Activated T-helper 17 cell treated with anti-CD3 and anti-CD28 coated beads, Interleukin-2, amount 50 U/mL, for 72 hours (primary cell): ENCODE measurements around the gene ST6GAL1. TPM values are rescaled to one million over a fixed set of nuclear protein-coding genes. Genes with fewer than 3 reads are reported as not detected.
"Not testable (repeated sequence)": the region's sequence is repeated elsewhere in the genome, so short reads cannot be mapped to it uniquely, and the experiment has no call there.

ENCODE experiments used
- ATAC-seq: fragments of 150-1000 bp; cut with Tn5 transposase; replicated peaks from 2 replicates; pipeline ENCODE4 v1.10.0; 2021; ENCODE audit warnings: mild to moderate bottlenecking, moderate library complexity
- H3K27ac Mint-ChIP-seq: one replicate; pipeline ENCODE4 v1.8.0; 2022; ENCODE audit warnings: mixed read lengths
- H3K27me3 Mint-ChIP-seq: one replicate; pipeline ENCODE4 v1.8.0; 2022; ENCODE audit warnings: mixed read lengths
- H3K36me3 Mint-ChIP-seq: one replicate; pipeline ENCODE4 v1.8.0; 2022; ENCODE audit warnings: low read depth, mild to moderate bottlenecking, mixed read lengths
- H3K4me1 Mint-ChIP-seq: one replicate; pipeline ENCODE4 v1.8.0; 2022; ENCODE audit warnings: mixed read lengths
- H3K4me3 Mint-ChIP-seq: one replicate; pipeline ENCODE4 v1.8.0; 2022; ENCODE audit warnings: mild to moderate bottlenecking, mixed read lengths
- H3K9me3 Mint-ChIP-seq: one replicate; pipeline ENCODE4 v1.8.0; 2022; ENCODE audit warnings: mixed read lengths
- total RNA-seq, 2 donors: library from RNA; stranded (reverse); gene quantifications; one replicate each; pipeline ENCODE4 v1.2.3, GENCODE V29; 2022

The ST6GAL1 gene
- total RNA-seq, 2 donors from 2014 or later, result 68.0 to 77.4 TPM

- Mint-ChIP-seq H3K27me3 (no peaks in the 10 kb centered on the region), H3K27ac (peak overlapping the region; percentile 70), H3K36me3 (peaks cover 100% of the 10 kb centered on the region), H3K4me3 (peak overlapping the region; percentile 36), H3K9me3 (no peaks in the 10 kb centered on the region), H3K4me1 (peaks cover 46% of the 10 kb centered on the region)
- ATAC-seq, result peak; percentile 73
Measured at GRCh38 chr3:187049462-187050101, 119.3 kb downstream of the ST6GAL1 start.

GRCh38 chr3:187051066-187051465 is 120.7 kb downstream of the ST6GAL1 start:
- H3K36me3 Mint-ChIP-seq, result peaks cover 100% of the 10 kb centered on the region
- ATAC-seq, result peak; percentile 46
- H3K9me3 Mint-ChIP-seq, result peaks cover 4% of the 10 kb centered on the region
- H3K4me1 Mint-ChIP-seq, result peaks cover 42% of the 10 kb centered on the region
- H3K4me3 Mint-ChIP-seq, result peak overlapping the region; percentile 36
- H3K27ac Mint-ChIP-seq, result peak overlapping the region; percentile 70
- H3K27me3 Mint-ChIP-seq, result no peaks in the 10 kb centered on the region

- Mint-ChIP-seq H3K4me3 (no peak overlapping the region), H3K4me1 (peaks cover 36% of the 10 kb centered on the region), H3K36me3 (peaks cover 100% of the 10 kb centered on the region), H3K9me3 (peaks cover 5% of the 10 kb centered on the region), H3K27ac (peak overlapping the region; percentile 70), H3K27me3 (no peaks in the 10 kb centered on the region)
- no peak for ATAC-seq
Measured at GRCh38 chr3:187051724-187052366, 121.5 kb downstream of the ST6GAL1 start.

GRCh38 chr3:187052427-187052826 is 122.1 kb downstream of the ST6GAL1 start:
- Mint-ChIP-seq H3K4me1 (peaks cover 41% of the 10 kb centered on the region), H3K36me3 (peaks cover 100% of the 10 kb centered on the region)
- not testable (repeated sequence) for H3K4me3 Mint-ChIP-seq, H3K27me3 Mint-ChIP-seq, H3K27ac Mint-ChIP-seq, H3K9me3 Mint-ChIP-seq, ATAC-seq

- H3K4me3 Mint-ChIP-seq, H3K27me3 Mint-ChIP-seq, H3K9me3 Mint-ChIP-seq, ATAC-seq, H3K27ac Mint-ChIP-seq: not testable (repeated sequence)
- peaks cover 39% of the 10 kb centered on the region for H3K4me1 Mint-ChIP-seq
- H3K36me3 Mint-ChIP-seq, result peaks cover 100% of the 10 kb centered on the region
Measured at GRCh38 chr3:187054433-187054832, 124.1 kb downstream of the ST6GAL1 start.

GRCh38 chr3:187057803-187058202 is 127.5 kb downstream of the ST6GAL1 start:
- not testable (repeated sequence) for H3K4me3 Mint-ChIP-seq, H3K9me3 Mint-ChIP-seq, H3K27me3 Mint-ChIP-seq, ATAC-seq, H3K27ac Mint-ChIP-seq
- Mint-ChIP-seq H3K4me1 (peaks cover 39% of the 10 kb centered on the region), H3K36me3 (peaks cover 99% of the 10 kb centered on the region)

GRCh38 chr3:187061748-187062147 is 131.4 kb downstream of the ST6GAL1 start:
- peaks cover 60% of the 10 kb centered on the region for H3K4me1 Mint-ChIP-seq
- H3K4me3 Mint-ChIP-seq, result peak overlapping the region; percentile 35
- H3K27me3 Mint-ChIP-seq, result no peaks in the 10 kb centered on the region
- H3K9me3 Mint-ChIP-seq, result peaks cover 4% of the 10 kb centered on the region
- no peak overlapping the region for H3K27ac Mint-ChIP-seq
- peaks cover 95% of the 10 kb centered on the region for H3K36me3 Mint-ChIP-seq
- no peak for ATAC-seq

GRCh38 chr3:187062526-187063177 is 132.3 kb downstream of the ST6GAL1 start:
- Mint-ChIP-seq H3K9me3 (no peaks in the 10 kb centered on the region), H3K36me3 (peaks cover 95% of the 10 kb centered on the region), H3K4me3 (peak overlapping the region; percentile 22), H3K27ac (peak overlapping the region; percentile 55), H3K27me3 (no peaks in the 10 kb centered on the region), H3K4me1 (peaks cover 55% of the 10 kb centered on the region)
- peak; percentile 28 for ATAC-seq

- peaks cover 95% of the 10 kb centered on the region for H3K36me3 Mint-ChIP-seq
Measured at GRCh38 chr3:187063286-187064121, 133.2 kb downstream of the ST6GAL1 start.

GRCh38 chr3:187064210-187065115 is 134.1 kb downstream of the ST6GAL1 start:
- H3K27me3 Mint-ChIP-seq, result no peaks in the 10 kb centered on the region
- H3K36me3 Mint-ChIP-seq, result peaks cover 95% of the 10 kb centered on the region
- H3K27ac Mint-ChIP-seq, result peak overlapping the region; percentile 77
- H3K4me3 Mint-ChIP-seq, result peak overlapping the region; percentile 22
- no peak for ATAC-seq
- no peaks in the 10 kb centered on the region for H3K9me3 Mint-ChIP-seq
- peaks cover 49% of the 10 kb centered on the region for H3K4me1 Mint-ChIP-seq

More at GRCh38 chr3:187063286-187064121, 133.2 kb downstream of the ST6GAL1 start:
- H3K9me3 Mint-ChIP-seq, result no peaks in the 10 kb centered on the region
- peak; percentile 88 for ATAC-seq
- H3K27ac Mint-ChIP-seq, result peak overlapping the region; percentile 55
- peaks cover 55% of the 10 kb centered on the region for H3K4me1 Mint-ChIP-seq
- H3K4me3 Mint-ChIP-seq, result peak overlapping the region; percentile 22
- no peaks in the 10 kb centered on the region for H3K27me3 Mint-ChIP-seq

GRCh38 chr3:187066228-187066995 is 136.1 kb downstream of the ST6GAL1 start:
- peaks cover 95% of the 10 kb centered on the region for H3K36me3 Mint-ChIP-seq
- no peaks in the 10 kb centered on the region for H3K9me3 Mint-ChIP-seq
- H3K4me1 Mint-ChIP-seq, result peaks cover 48% of the 10 kb centered on the region
- peak overlapping the region; percentile 66 for H3K27ac Mint-ChIP-seq
- no peaks in the 10 kb centered on the region for H3K27me3 Mint-ChIP-seq
- H3K4me3 Mint-ChIP-seq, result no peak overlapping the region
- peak; percentile 37 for ATAC-seq

GRCh38 chr3:187068787-187069186 is 138.5 kb downstream of the ST6GAL1 start:
- Mint-ChIP-seq H3K4me1 (peaks cover 28% of the 10 kb centered on the region), H3K4me3 (no peak overlapping the region), H3K9me3 (no peaks in the 10 kb centered on the region), H3K36me3 (peaks cover 96% of the 10 kb centered on the region), H3K27me3 (no peaks in the 10 kb centered on the region), H3K27ac (peak overlapping the region; percentile 1)
- ATAC-seq, result no peak
